ENCODE data around the gene ASB18. TPM values are rescaled to one million over a fixed set of nuclear protein-coding genes. Genes with fewer than 3 reads are reported as not detected.

The ASB18 gene
- total RNA-seq, 1 experiment from 2014 or later: not detected

DNA sequence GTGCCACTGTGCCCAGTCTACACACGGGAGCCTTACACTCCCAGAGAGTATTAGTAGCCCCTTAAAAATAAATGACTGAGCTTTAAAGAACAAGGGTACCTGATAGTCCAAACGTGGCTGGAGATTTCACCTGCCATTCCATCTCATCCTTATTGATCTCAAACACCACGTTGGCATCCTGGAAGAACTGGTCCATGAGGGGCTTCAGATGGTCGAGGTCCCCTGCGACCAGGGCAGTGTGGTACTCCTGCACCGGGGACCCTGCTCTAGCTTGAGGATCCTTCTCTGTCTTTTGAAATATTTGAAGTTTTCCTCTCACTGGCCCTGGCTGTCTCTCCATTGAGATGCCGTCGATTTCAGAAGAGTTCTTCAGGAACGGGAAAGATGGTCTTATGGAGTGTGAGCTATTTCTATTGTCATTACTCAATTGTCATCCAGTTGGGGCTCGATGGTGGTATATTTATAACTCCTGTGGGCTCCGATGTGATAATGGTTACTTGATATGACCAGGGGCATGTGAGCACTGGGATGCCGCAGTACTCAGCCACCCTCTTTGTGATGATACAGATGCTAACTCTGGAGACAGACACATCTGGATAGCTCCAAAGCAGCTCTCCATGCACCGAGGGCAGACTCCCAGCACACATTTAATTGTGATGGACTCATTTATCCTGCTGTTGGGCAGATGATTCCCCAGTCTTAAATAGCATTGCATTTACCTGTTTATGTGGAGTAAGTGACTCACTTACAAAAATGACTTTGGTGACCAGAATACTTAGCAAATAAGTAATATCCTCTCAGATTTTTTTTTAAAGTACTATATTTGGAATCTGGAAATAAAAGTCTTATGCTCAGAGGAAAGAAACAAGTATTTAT is 22.8 kb downstream of the ASB18 start:
- DNase-seq (ENCODE audit: low spot score): no peak

DNA sequence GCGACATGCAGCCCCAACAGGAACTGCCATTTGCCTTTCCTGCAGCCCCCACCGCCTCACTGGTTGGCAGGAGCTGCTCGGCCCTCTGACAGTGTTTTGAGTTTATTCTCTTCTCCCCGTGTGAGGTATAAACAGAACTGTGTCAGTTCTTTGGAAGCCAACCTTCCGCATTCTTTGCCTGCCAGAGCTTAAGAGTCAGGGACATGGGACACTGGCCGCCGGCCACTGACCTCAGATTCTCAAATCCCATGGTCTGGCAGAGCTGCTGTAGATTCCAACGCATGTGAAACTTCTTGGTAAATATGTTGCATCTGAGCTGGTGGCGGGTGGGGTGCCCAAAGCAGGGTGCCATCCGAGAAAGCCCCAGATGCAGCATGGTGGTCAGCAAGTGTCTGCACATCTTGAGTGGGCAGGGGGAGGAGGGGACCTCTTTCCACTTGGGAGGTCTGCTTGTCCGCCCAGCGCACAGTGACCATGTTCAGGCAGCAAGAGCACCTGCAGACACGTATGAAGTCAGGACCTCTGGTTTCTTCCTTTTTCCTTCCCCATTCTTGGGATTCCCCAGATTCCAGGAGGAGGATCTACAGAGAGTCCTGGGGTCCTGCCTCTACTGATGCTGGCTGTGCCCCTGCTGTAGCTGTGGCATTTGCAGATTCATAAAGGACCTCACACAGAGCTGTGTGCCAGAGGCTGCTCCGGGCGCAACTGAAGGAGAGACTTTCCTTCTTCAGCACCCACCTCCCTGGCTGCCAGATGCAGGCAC is 23.8 kb downstream of the ASB18 start:
- peak; percentile 60 for DNase-seq (ENCODE audit: low spot score)

- DNase-seq (ENCODE audit: low spot score): no peak
Measured at GRCh38 chr2:236239276-236240065, 24.7 kb downstream of the ASB18 start.

GRCh38 chr2:236238751-236239150 is 25.5 kb downstream of the ASB18 start:
- no peak for DNase-seq (ENCODE audit: low spot score)

DNA sequence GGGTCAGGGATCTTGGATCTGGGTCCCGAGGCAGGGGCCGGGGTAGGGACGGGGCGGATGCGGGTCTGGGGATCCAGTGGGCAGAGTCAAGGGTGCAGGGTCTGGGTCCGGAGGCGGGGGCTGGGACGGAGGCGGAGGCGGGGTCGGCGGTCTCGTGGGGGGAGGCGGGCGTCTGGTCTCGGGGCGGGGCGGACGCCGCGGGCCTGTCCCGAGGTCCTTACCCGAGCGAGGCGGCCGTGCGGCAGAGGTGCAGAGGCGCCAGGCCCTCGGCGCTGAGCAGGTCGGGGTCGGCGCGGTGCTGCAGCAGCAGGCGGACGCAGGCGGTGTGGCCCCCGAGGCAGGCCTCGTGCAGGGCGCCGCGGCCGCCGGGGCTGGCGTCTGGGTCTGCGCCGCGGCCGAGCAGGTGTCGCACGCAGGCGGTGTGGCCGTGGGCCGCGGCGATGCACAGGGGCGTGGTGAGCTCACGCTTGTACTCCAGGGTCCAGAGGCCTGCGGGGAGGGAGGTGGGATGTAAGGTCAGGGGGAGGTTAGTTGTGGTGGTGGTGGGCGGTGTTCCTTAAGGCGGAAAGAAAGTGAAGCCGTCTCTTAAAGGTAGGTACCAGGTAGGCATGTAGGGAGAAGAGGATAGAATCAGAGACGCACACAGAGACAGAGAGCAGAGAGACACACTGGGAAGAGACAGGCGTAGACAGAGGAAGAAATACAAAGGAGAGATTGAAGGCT is 26.6 kb downstream of the ASB18 start:
- no peak for DNase-seq (ENCODE audit: low spot score)

GRCh38 chr2:236236559-236237452 is 27.4 kb downstream of the ASB18 start:
- no peak for DNase-seq (ENCODE audit: low spot score)

- no peak for DNase-seq (ENCODE audit: low spot score)
Measured at GRCh38 chr2:236229186-236229585, 35.0 kb downstream of the ASB18 start.

- DNase-seq (ENCODE audit: low spot score): no peak
Measured at GRCh38 chr2:236223675-236224074, 40.5 kb downstream of the ASB18 start.

- no peak for DNase-seq (ENCODE audit: low spot score)
Measured at GRCh38 chr2:236221798-236222197, 42.4 kb downstream of the ASB18 start.

- no peak for DNase-seq (ENCODE audit: low spot score)
Measured at GRCh38 chr2:236219411-236219810, 44.8 kb downstream of the ASB18 start.

GRCh38 chr2:236217926-236218325 is 46.3 kb downstream of the ASB18 start:
- no peak for DNase-seq (ENCODE audit: low spot score)

DNA sequence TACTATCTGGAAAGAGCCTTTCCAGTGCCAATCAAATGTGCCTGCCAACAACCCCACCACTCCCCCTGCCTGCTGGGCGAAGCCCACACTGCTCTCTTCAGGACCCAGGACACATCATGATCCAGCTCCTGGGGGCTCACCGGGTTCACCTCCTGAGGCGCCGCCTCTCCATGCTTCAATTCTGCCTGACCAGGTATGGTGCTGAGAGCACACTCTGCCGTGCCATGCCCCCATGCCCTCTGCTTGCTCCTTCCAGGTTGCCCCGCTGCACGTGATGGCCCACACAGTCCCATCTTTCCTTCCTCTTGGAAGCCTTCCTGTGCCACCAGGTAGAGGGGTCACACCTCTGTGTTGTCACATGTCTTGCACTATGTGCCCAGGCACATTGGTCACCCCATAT is 47.5 kb downstream of the ASB18 start:
- no peak for DNase-seq (ENCODE audit: low spot score)

- no peak for DNase-seq (ENCODE audit: low spot score)
Measured at GRCh38 chr2:236215761-236216333, 48.4 kb downstream of the ASB18 start.

- no peak for DNase-seq (ENCODE audit: low spot score)
Measured at GRCh38 chr2:236215196-236215595, 49.0 kb downstream of the ASB18 start.

- DNase-seq (ENCODE audit: low spot score): no peak
Measured at GRCh38 chr2:236214376-236214995, 49.7 kb downstream of the ASB18 start.

DNA sequence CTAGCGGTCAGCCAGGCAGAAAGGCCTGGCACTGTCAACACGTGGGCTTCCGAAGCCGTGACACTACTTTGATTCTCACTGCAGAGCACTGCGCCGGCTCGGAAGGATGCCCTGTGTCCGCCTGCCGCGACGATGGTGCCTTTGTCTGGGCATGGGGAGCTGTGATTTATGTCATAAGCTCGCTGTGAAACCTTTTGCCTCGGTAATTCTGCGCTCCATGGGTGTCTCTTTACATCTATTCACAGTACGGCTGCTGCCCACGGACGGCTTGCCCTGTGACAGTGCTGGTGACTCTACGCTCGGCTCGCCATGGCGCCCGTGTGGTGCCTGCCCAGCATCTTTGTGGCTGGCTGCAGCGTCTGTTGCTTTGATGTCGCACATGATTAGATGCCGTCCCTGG is 52.9 kb downstream of the ASB18 start:
- DNase-seq (ENCODE audit: low spot score): no peak

DNA sequence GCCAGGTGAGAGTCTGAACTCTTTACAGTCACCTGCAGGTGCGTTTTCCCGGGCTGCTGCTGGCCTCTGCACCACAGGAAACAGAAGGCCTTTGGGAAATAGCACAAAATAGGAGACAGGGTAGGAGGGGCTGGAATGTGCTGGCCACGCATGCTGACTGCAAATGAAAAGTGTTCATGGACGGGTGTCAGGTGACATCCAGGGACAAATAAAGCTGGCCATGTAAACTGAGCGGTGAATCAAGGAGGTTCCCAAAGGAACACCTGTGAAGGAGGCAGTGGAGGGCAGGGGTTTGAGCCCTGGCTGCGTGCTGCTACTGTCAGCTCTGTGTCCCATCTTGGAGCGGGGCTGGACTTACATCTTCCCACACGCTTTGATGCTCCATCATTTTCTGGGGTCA is 53.7 kb downstream of the ASB18 start:
- no peak for DNase-seq (ENCODE audit: low spot score)

DNA sequence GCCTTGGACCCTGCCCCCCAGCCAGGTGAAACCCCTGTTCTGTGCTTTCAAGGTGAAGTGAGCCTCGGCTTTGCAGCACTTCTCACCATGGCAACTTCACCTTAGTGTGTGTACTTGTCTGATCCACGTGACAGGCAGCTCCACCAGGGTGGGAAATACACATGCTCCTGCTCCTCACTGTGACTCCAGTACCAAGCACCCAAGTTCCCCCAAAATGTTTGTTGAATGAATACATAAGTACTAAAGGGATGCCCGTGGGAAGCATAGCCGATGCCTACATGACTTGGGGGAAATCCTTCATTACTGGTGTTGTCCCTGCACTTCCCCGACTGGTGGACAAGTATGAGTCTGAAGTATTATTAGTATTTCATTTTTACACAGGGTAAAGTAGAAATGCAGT is 54.2 kb downstream of the ASB18 start:
- no peak for DNase-seq (ENCODE audit: low spot score)

DNA sequence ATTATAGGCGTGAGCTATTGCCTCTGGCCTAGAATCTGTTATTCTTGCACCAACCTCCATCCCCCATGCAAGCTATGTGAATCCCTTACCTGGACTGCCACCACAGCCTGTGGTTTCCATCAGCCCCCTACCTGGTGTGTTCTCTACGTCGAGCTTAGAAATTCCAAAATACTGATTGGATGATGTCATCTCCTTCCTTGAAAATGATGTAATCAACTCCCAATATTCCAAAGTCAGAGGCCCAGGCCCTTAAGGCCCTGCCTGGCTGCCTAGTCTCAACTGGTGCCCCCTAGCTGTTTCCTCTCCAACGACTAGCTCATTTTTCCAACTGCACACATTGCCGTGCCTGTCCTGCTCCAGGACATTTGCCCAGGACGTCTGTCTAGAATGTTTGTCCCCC is 54.7 kb downstream of the ASB18 start:
- DNase-seq (ENCODE audit: low spot score): no peak
